Naive thymus-derived CD4-positive, alpha-beta T cell (primary cell): ENCODE data around the gene AQP9. TPM values are rescaled to one million over a fixed set of nuclear protein-coding genes. Genes with fewer than 3 reads are reported as not detected.
A peak's percentile ranks its signal among the peaks of the same experiment; 100 is the strongest.

Experiments
- ATAC-seq: fragments of 150-1000 bp; cut with Tn5 transposase; 2 replicates; pipeline ENCODE4 v1.10.0; 2021; ENCODE audit warnings: mild to moderate bottlenecking, moderate library complexity
- CTCF ChIA-PET: fragments of 350-600 bp; sonication (Branson Sonifier 250); formaldehyde crosslinking; loops from one replicate; lab custom pipeline; 2021; ENCODE audit warnings: antibody characterized with exemption; lab: Charles Lee
- POLR2A ChIA-PET: fragments of 350-600 bp; sonication (Branson Sonifier 250); formaldehyde crosslinking; loops from one replicate; lab custom pipeline; 2021; ENCODE audit warnings: antibody characterized with exemption, inconsistent platforms; lab: Charles Lee
- DNase-seq, 9 donors: peaks; one replicate each; pipeline versions ENCODE4 v3.0.0 to v3.0.0-alpha.2; 2020 to 2022; ENCODE audit warnings: mixed read lengths in 1 of 9
- H3K27ac ChIP-seq: one replicate; pipeline ENCODE4 v1.7.0; 2013; ENCODE audit warnings: mild to moderate bottlenecking, low read depth, low read length, moderate library complexity
- H3K27me3 ChIP-seq, 2 donors: one replicate each; pipeline ENCODE4 v1.7.0; 2013; ENCODE audit warnings: low read length in 2 of 2, mild to moderate bottlenecking in 2 of 2, moderate library complexity in 2 of 2; ENCODE audit not compliant: control insufficient read depth in 2 of 2, insufficient read depth in 2 of 2
- H3K36me3 ChIP-seq, 3 experiments: 1 replicate in 2 of 3; 2 replicates in 1 of 3; pipeline ENCODE4 v1.7.0; 2013; ENCODE audit warnings: low read length in 3 of 3, mild to moderate bottlenecking in 3 of 3, moderate library complexity in 1 of 3; ENCODE audit not compliant: insufficient read depth in 3 of 3, control insufficient read depth in 2 of 3
- H3K4me1 ChIP-seq, 2 donors: one replicate each; pipeline ENCODE4 v1.7.0; 2013; ENCODE audit warnings: low read length in 2 of 2, mild to moderate bottlenecking in 2 of 2, moderate library complexity in 1 of 2; ENCODE audit not compliant: control insufficient read depth in 2 of 2, insufficient read depth in 2 of 2
- H3K4me3 ChIP-seq: 2 replicates; pipeline ENCODE4 v1.7.0; 2013; ENCODE audit warnings: mild to moderate bottlenecking, low read length
- H3K9me3 ChIP-seq, 3 experiments: 1 replicate in 2 of 3; 2 replicates in 1 of 3; pipeline ENCODE4 v1.7.0; 2013; ENCODE audit warnings: low read length in 3 of 3; ENCODE audit not compliant: control insufficient read depth in 2 of 3
- H3K27ac Mint-ChIP-seq, 9 donors: one replicate each; pipeline ENCODE4 v1.8.0; 2020 to 2022; ENCODE audit warnings: mixed read lengths in 9 of 9, mild to moderate bottlenecking in 8 of 9, moderate library complexity in 5 of 9, inconsistent platforms in 2 of 9
- H3K27me3 Mint-ChIP-seq, 5 donors: one replicate each; pipeline ENCODE4 v1.8.0; 2021 to 2022; ENCODE audit warnings: mixed read lengths in 5 of 5, mild to moderate bottlenecking in 1 of 5
- H3K36me3 Mint-ChIP-seq, 5 donors: one replicate each; pipeline ENCODE4 v1.8.0; 2020 to 2022; ENCODE audit warnings: mixed read lengths in 5 of 5, mild to moderate bottlenecking in 3 of 5, inconsistent platforms in 1 of 5
- H3K4me1 Mint-ChIP-seq, 7 donors: one replicate each; pipeline ENCODE4 v1.8.0; 2020 to 2022; ENCODE audit warnings: mixed read lengths in 7 of 7, mild to moderate bottlenecking in 3 of 7, inconsistent platforms in 1 of 7
- H3K4me3 Mint-ChIP-seq, 10 donors: one replicate each; pipeline ENCODE4 v1.8.0; 2020 to 2022; ENCODE audit warnings: mild to moderate bottlenecking in 10 of 10, mixed read lengths in 10 of 10, moderate library complexity in 6 of 10, inconsistent platforms in 2 of 10
- H3K9me3 Mint-ChIP-seq, 11 donors: one replicate each; pipeline ENCODE4 v1.8.0; 2020 to 2022; ENCODE audit warnings: mixed read lengths in 11 of 11, mild to moderate bottlenecking in 4 of 11, inconsistent platforms in 1 of 11, moderate library complexity in 1 of 11
- intact Hi-C, 2 donors: fragments of 100-400 bp; cut with micrococcal nuclease; formaldehyde crosslinking; loops; one replicate each; pipeline ENCODE4 v1.15.1; 2023
- polyA plus RNA-seq, 2 donors: library from polyadenylated mRNA; unstranded; fragments of 300-500 nt; fragmentation: Illumina TruSeq; gene quantifications; one replicate each; pipeline ENCODE4 v1.2.3, GENCODE V29; 2021
- total RNA-seq, 6 experiments: library from RNA in 5 of 6; stranded (reverse) in 5 of 6; gene quantifications; 1 replicate in 5 of 6; 2 replicates in 1 of 6; pipeline ENCODE4 v1.2.3 and lab custom pipeline; 2021 to 2026

AQP9 gene
- 10 to 100 TPM in 1 of 5 experiments, 1 to 10 TPM in 1, not detected in 3; 8.8 to 29.6 TPM for total RNA-seq
- polyA plus RNA-seq = under 1 TPM in 1 of 2 donors, not detected in 1; 0.15 TPM
- not detected for total RNA-seq (lab: John Stamatoyannopoulos, UW)

DNA sequence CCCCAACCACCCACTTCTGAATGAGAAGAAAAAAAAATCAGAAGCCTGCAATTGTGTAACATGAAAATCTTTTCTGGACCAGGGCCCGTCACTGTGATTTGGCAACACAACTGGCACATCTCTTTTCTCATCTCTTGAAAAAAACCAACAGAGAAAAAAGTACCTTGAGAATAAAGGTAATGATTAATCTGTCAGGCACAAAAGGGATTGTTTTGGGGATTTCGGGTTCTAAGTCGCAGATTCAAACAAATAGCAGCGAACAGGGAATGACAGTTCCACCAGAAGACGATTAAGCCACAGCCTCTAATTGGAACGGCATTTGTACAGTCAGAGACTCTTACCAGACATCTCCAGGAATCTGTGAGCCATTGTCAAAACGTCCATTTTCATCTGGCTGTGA is at the start of gene AQP9:
TSS of gene AQP9 (plus strand) at position 276 of the 400 bp plus-strand sequence. CDS start 185 bp downstream, outside the sequence.
- no peaks in the 10 kb centered on the region for H3K36me3 Mint-ChIP-seq
- intact Hi-C loops = no loop called here
- Histone ChIP-seq H3K9me3 (no peaks in the 10 kb centered on the region), H3K36me3 (no peaks in the 10 kb centered on the region), H3K27ac (no peak within 1 kb of the TSS), H3K4me1 (no peaks in the 10 kb centered on the region), H3K4me3 (no peak within 1 kb of the TSS), H3K27me3 (no peaks in the 10 kb centered on the region)
- DNase-seq (no peak), ATAC-seq (peak; percentile 36)
- H3K4me3 Mint-ChIP-seq = peak within 1 kb of the TSS in 1 of 10 donors; percentile 5
- H3K4me1 Mint-ChIP-seq = peaks cover 0 to 5% (median 0%) of the 10 kb centered on the region in 7 donors
- H3K27me3 Mint-ChIP-seq = peaks cover 4 to 42% (median 22%) of the 10 kb centered on the region in 5 donors
- CTCF ChIA-PET = no interaction called here
- H3K27ac Mint-ChIP-seq = no peak within 1 kb of the TSS
- POLR2A ChIA-PET = no interaction called here
- H3K9me3 Mint-ChIP-seq = no peaks in the 10 kb centered on the region

DNA sequence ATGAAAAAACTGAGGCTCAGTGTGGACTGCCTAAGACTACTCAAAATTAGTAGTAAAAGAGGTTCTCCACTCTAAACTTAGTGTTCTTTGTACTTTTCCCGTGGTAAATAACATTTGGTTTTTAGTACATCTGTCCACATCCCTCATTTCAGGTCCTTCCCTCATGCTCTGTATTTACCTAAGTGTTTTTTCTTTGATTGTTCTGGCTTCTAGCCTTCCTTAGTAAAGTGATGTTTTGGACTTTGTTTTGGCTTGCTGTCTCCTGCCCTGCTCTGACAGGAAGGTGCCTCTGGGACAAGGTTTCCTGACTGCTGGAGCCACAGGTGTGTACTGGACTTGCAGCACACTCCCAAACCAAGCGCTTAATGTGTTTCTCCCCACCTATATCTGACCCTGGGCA is 42.8 kb upstream of the AQP9 start:
- intact Hi-C loops = no loop called here
- H3K4me3 ChIP-seq = no peak overlapping the region
- no peaks in the 10 kb centered on the region for H3K9me3 ChIP-seq
- H3K36me3 Mint-ChIP-seq = no peaks in the 10 kb centered on the region
- H3K27me3 Mint-ChIP-seq = peaks cover 24 to 36% (median 29%) of the 10 kb centered on the region in 5 donors
- no peak overlapping the region for H3K27ac Mint-ChIP-seq
- H3K4me3 Mint-ChIP-seq = no peak overlapping the region
- CTCF ChIA-PET = no interaction called here
- POLR2A ChIA-PET = no interaction called here
- no peak overlapping the region for H3K27ac ChIP-seq
- no peak for ATAC-seq
- no peaks in the 10 kb centered on the region for H3K36me3 ChIP-seq
- peaks cover 0 to 11% (median 0%) of the 10 kb centered on the region in 11 donors for H3K9me3 Mint-ChIP-seq
- no peaks in the 10 kb centered on the region for H3K27me3 ChIP-seq
- no peaks in the 10 kb centered on the region for H3K4me1 ChIP-seq
- no peak for DNase-seq
- H3K4me1 Mint-ChIP-seq = no peaks in the 10 kb centered on the region

DNA sequence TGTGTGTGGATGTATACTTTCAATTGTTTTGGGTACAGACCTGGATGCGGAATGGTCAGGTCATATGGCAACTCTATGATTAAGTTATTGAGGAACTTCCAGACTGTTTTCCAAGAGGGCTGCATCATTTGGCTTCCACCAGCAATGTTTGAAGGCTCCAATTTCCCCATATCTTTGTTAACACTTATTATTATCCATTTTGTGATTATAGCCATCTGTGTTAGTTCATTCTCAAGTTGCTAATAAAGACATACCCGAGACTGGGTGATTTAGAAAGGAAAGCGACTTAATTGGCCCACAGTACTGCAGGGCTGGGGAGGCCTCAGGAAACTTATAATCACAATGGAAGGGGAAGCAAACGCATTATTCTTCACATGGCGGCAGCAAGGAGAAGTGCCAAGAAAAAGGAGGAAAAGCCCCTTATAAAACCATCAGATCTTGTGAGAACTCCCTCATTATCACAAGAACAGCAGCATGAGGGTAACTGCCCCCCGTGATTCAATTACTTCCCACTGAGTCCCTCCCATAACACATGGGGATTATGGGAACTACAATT is 41.6 kb upstream of the AQP9 start:
- intact Hi-C loops = no loop called here
- no peak for DNase-seq
- no peaks in the 10 kb centered on the region for H3K4me1 ChIP-seq
- peak overlapping the region in 1 of 10 donors; percentile 23 for H3K4me3 Mint-ChIP-seq
- no peak overlapping the region for H3K27ac ChIP-seq
- H3K9me3 Mint-ChIP-seq = peaks cover 0 to 11% (median 0%) of the 10 kb centered on the region in 11 donors
- H3K27ac Mint-ChIP-seq = no peak overlapping the region
- no peaks in the 10 kb centered on the region for H3K9me3 ChIP-seq
- H3K4me1 Mint-ChIP-seq = no peaks in the 10 kb centered on the region
- no peaks in the 10 kb centered on the region for H3K27me3 ChIP-seq
- POLR2A ChIA-PET = no interaction called here
- no peak overlapping the region for H3K4me3 ChIP-seq
- CTCF ChIA-PET = no interaction called here
- ATAC-seq = no peak
- no peaks in the 10 kb centered on the region for H3K36me3 Mint-ChIP-seq
- peaks cover 21 to 41% (median 31%) of the 10 kb centered on the region in 5 donors for H3K27me3 Mint-ChIP-seq
- no peaks in the 10 kb centered on the region for H3K36me3 ChIP-seq

DNA sequence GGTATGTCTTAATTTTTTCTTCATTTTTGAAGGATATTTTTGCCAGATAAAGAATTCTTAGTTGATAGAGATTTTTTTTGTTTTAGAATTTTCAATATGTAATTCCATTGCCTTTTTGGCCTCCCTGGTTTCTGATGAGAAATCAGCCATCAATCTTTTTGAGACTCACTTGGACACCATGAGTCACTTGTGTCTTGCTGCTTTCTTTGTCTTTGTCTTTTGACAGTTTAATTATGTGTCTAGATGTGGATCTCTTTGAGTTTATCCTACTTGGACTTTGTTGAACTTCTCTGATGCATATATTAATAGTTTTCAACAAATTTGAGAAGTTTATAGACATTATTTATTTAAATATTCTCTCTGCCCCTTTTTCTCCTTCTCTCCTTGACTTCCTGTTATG is 34.7 kb upstream of the AQP9 start:
- intact Hi-C loops = no loop called here
- H3K27ac Mint-ChIP-seq = no peak overlapping the region
- Histone ChIP-seq H3K27me3 (no peaks in the 10 kb centered on the region), H3K36me3 (no peaks in the 10 kb centered on the region), H3K27ac (no peak overlapping the region), H3K4me1 (no peaks in the 10 kb centered on the region), H3K4me3 (no peak overlapping the region), H3K9me3 (no peaks in the 10 kb centered on the region)
- peaks cover 0 to 16% (median 5%) of the 10 kb centered on the region in 11 donors for H3K9me3 Mint-ChIP-seq
- no peaks in the 10 kb centered on the region for H3K4me1 Mint-ChIP-seq
- ChIA-PET CTCF (no interaction called here), POLR2A (no interaction called here)
- H3K36me3 Mint-ChIP-seq = no peaks in the 10 kb centered on the region
- ATAC-seq (no peak), DNase-seq (no peak)
- H3K27me3 Mint-ChIP-seq = peaks cover 51 to 73% (median 62%) of the 10 kb centered on the region in 5 donors
- H3K4me3 Mint-ChIP-seq = no peak overlapping the region

DNA sequence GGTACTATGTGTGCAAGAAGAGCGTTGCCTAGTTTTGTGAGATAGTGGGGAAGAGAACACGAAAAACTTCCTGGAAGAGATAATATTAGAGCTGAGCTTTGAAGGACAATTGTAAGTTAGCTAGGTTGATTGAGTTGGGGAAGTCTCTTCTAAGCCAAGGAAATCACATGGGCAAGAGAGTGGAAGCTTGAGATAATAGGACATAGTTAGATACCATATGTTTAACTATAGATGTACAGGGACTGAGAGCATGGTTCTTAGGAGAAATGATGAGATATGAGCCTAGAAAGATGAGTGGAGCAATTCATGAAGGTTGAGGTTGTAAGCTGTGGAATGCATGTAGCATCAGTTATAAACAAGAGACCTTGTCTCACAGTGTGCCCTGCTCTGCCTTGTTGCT is 30.1 kb upstream of the AQP9 start:
- Mint-ChIP-seq H3K4me1 (no peaks in the 10 kb centered on the region), H3K4me3 (no peak overlapping the region), H3K9me3 (peaks cover 0 to 7% (median 4%) of the 10 kb centered on the region in 11 donors), H3K27me3 (peaks cover 28 to 51% (median 42%) of the 10 kb centered on the region in 5 donors), H3K27ac (no peak overlapping the region), H3K36me3 (no peaks in the 10 kb centered on the region)
- ATAC-seq = no peak
- DNase-seq = no peak
- intact Hi-C loops = no loop called here
- POLR2A ChIA-PET = no interaction called here
- Histone ChIP-seq H3K27ac (no peak overlapping the region), H3K36me3 (no peaks in the 10 kb centered on the region), H3K9me3 (no peaks in the 10 kb centered on the region), H3K4me1 (no peaks in the 10 kb centered on the region), H3K4me3 (no peak overlapping the region), H3K27me3 (peaks cover 0 to 6% of the 10 kb centered on the region in 2 donors)
- CTCF ChIA-PET = no interaction called here

GRCh38 chr15:58109419-58109818 is 28.8 kb upstream of the AQP9 start:
- no peak overlapping the region for H3K4me3 Mint-ChIP-seq

More at GRCh38 chr15:58109419-58109818, 28.8 kb upstream of the AQP9 start:
- no peak overlapping the region for H3K27ac ChIP-seq
- intact Hi-C loops = no loop called here
- no peaks in the 10 kb centered on the region for H3K4me1 ChIP-seq
- ChIA-PET CTCF (no interaction called here), POLR2A (no interaction called here)
- H3K9me3 Mint-ChIP-seq = peaks cover 0 to 2% (median 0%) of the 10 kb centered on the region in 11 donors
- H3K4me3 ChIP-seq = no peak overlapping the region
- ATAC-seq = no peak
- peaks cover 23 to 48% (median 37%) of the 10 kb centered on the region in 5 donors for H3K27me3 Mint-ChIP-seq
- no peak overlapping the region for H3K27ac Mint-ChIP-seq
- H3K27me3 ChIP-seq = peaks cover 0 to 6% of the 10 kb centered on the region in 2 donors
- H3K4me1 Mint-ChIP-seq = no peaks in the 10 kb centered on the region
- no peaks in the 10 kb centered on the region for H3K36me3 Mint-ChIP-seq
- H3K9me3 ChIP-seq = no peaks in the 10 kb centered on the region
- no peaks in the 10 kb centered on the region for H3K36me3 ChIP-seq
- no peak for DNase-seq
